Sigmoid colon (tissue), 4 donors: ENCODE results near the gene ILKAP.

ENCODE experiments used
- POLR2AphosphoS5 ChIP-seq, 4 donors: sonication (generic); formaldehyde crosslinking; IDR thresholded peaks; one replicate each; pipeline ENCODE4 v1.6.1; 2017; ENCODE audit warnings: antibody characterized with exemption in 4 of 4
- TF ChIP-seq, protein P1 (sequence below), 4 experiments: fragments of 450-650 bp in 3 of 4; fragments of 200-600 bp in 1 of 4; IDR thresholded peaks; one replicate each; pipeline ENCODE4 v1.5.1; 2016 to 2019; ENCODE audit warnings: antibody characterized with exemption in 4 of 4, mild to moderate bottlenecking in 3 of 4, moderate library complexity in 2 of 4

DNA sequence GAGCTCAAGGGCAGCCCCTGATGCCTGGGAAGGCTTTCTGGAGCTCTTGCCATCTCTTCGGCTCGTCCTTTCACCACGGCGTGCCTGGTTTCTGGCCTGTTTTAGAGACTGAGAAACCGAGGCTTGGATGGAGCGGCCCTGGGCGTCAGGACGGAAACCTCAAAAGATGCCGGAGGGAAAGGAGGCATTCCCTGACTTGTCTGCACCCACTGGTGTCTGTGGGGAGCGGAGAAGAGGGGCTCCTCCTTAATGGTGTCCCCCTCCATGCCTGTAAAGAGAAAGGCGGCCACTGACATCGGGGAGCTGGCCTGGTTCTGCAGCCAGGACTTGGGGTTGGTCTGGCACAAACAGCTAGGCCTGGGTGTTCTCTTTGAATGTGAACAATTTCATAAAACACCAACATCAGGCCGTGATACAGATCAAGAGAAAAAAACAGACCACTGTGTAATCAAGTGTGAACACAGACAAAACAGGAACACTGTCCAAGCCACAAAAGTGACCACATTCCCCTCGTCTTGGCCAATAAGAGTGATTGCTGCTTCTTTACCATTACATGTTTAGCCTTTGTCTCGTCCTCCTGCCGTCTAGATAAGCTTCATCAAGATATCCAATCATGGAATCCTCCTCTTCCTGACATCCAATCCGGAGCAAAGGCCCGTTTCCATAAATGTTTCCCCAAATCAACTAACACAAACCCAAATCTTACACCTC, 633 bp upstream of the ILKAP start:
- TF ChIP-seq, protein P1, sequence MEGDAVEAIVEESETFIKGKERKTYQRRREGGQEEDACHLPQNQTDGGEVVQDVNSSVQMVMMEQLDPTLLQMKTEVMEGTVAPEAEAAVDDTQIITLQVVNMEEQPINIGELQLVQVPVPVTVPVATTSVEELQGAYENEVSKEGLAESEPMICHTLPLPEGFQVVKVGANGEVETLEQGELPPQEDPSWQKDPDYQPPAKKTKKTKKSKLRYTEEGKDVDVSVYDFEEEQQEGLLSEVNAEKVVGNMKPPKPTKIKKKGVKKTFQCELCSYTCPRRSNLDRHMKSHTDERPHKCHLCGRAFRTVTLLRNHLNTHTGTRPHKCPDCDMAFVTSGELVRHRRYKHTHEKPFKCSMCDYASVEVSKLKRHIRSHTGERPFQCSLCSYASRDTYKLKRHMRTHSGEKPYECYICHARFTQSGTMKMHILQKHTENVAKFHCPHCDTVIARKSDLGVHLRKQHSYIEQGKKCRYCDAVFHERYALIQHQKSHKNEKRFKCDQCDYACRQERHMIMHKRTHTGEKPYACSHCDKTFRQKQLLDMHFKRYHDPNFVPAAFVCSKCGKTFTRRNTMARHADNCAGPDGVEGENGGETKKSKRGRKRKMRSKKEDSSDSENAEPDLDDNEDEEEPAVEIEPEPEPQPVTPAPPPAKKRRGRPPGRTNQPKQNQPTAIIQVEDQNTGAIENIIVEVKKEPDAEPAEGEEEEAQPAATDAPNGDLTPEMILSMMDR (IDR thresholded peaks at IDR 0.05) = no peak
- TF ChIP-seq POLR2AphosphoS5 (IDR thresholded peaks at IDR 0.05) = no peak
